Fibroblast of skin of right quadriceps (primary cell): ENCODE data around the gene ITGB1BP1.
A peak's percentile ranks its signal among the peaks of the same experiment; 100 is the strongest.

Source experiments
- DNase-seq: peaks from one replicate; pipeline ENCODE4 v3.0.0-alpha.2; 2013

The ITGB1BP1 gene, protein sequence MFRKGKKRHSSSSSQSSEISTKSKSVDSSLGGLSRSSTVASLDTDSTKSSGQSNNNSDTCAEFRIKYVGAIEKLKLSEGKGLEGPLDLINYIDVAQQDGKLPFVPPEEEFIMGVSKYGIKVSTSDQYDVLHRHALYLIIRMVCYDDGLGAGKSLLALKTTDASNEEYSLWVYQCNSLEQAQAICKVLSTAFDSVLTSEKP

DNA sequence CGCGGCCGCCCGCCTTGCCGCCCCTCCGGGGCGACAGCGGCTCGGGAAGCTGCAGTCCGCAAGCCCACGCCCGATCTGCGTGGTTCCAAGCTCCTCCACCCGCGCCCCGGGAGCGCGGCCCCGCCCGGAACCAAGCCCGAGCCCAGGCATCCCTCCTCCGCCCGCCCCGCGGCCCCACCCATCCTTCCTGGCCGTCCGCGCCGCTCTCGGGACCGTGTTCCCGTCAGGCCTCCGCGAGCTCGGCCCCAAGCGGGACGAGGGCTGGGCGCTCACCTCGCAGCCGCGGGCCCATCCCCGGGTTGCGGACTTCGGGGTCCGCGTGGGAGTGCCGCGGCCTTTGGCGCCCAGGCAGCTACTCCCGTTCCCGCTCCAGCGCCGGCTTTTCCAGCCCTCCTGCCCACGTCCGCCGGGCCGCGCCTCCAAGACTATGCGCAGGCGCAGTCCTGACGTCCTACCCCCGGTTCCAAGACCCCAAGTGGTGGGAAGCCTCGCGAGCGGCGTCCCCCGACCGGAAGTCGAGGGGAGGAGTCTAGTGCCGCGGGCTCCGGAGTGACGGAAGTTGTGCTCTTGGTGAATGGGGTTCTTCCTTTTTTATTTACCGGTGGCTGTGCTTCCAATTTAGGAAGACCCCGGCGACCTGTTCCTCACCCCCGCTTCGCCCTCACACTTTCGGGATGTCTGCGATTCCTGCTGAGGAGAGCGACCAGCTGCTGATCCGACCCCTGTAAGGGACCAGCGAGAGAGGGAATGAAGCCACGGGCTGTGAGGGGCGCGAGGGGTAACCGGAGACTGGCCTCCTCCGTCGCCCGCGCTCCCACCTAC is at the start of gene ITGB1BP1, which contains the start of gene CPSF3:
TSS of gene ITGB1BP1 (minus strand) at position 429 of the 822 bp plus-strand sequence. CDS start 4,831 bp downstream, outside the sequence.
TSS of gene CPSF3 (plus strand) at position 555 of the 822 bp plus-strand sequence. CDS start at position 675, 120 bp downstream.
- peak; percentile 98 for DNase-seq

DNA sequence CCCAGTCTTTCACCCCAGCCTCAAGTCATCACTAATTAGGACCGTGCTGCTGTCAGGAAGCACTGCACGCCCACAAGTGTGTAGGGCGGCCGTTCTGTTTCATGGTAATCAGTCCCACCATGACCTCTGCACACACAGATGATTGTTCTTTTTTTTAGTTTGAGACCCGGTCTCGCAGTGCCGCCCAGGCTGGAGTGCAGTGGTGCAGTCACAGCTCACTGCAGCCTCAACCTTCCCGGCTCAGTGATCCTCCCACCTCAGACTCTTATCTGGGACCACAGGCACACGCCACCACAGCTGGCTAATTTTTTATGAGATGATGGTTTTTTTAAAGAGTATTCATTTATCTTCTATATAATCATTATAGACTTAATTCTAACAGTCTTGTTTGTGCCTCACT is 49.2 kb upstream of the ITGB1BP1 start:
- DNase-seq, result no peak

DNA sequence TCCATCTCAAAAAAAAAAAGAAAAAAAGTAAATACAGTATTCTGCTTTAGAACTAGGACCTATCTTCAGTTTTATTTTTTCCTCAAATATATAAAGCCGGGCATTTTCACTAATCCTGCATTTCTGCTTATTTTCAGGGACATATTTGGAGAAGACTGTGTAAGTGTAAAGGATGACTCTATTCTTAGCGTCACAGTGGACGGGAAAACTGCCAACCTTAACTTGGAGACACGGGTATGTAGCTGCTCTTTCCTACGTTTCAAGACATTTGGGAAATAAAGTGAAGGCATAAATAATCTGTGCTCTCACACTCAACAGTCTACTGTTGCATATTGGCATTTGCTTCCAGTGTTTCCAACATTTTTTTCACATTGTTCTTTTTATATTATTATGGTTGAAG is 47.9 kb upstream of the ITGB1BP1 start:
- no peak for DNase-seq

DNA sequence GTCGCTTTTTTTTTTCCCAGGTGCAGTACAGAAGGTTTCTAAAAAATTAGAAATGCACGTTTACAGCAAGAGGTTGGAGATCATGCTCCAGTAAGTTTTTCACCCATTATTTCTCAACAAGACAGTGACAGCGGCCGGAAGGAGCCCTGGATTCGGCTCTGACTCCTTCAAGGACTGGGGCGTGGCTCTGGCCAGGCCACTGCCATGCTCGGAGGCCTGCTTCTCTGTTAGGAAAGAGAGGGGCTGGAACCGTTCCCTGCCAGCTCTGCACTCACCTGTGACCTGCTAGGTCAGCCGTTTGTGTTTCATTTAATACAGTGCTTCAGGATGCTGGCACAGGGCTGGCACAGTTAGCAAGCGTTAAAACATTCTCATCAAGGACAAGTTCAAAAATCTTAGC is 44.4 kb upstream of the ITGB1BP1 start:
- no peak for DNase-seq

DNA sequence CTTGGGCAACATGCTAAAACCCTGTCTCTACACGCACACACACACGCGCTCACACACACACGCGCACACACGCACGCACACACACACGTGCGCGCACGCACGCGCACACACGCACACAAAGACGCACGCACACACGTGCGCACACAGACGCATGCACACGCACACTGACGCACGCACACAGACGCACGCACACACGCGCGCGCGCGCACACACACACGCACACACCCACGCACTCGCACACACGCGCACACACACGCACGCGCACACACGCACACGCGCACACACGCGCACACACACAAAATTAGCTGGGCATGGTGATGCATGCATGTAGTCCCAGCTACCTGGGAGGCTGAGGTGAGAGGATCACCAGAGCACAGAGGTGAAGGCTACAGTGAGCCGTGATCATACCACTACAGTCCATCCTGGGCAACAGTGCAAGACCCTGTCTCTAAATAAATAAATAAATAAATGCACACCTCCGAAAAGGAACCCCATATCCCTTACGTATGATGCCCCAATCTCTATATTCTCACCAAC is 42.9 kb upstream of the ITGB1BP1 start:
- DNase-seq, result no peak

DNA sequence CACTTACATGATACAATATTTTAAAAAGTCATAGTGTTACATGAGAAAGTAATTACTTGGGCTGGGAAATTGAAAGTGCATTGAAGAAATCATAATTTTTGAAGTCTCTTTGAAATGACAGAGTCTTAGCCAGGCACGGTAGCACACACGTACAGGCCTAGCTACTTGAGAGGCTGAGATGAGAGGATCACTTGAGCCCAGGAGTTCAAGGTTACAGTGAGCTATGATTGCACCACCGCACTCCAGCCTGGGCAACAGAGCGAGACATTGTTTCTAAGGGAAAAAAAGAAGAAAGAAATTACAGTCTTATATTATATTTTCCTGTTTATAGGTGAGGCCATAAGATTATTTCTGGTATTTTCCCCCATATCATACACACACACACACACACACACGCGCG is 41.8 kb upstream of the ITGB1BP1 start:
- no peak for DNase-seq

DNA sequence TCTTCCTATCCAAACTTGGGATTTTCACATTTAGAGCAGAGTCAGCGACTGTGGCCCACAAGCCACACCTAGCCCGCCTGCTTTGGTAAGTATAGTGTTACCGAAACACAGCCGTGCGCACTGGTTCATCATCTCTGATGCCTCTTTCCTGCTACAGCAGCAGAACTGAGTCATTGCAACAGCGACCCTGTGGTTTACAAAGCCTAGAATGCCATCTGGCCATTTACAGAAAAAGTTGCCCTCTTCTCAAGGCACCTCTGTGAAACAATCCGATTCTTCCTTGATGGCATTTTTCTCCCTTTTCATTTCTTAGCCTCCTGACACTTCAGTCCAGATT is 40.3 kb upstream of the ITGB1BP1 start:
- peak; percentile 21 for DNase-seq

DNA sequence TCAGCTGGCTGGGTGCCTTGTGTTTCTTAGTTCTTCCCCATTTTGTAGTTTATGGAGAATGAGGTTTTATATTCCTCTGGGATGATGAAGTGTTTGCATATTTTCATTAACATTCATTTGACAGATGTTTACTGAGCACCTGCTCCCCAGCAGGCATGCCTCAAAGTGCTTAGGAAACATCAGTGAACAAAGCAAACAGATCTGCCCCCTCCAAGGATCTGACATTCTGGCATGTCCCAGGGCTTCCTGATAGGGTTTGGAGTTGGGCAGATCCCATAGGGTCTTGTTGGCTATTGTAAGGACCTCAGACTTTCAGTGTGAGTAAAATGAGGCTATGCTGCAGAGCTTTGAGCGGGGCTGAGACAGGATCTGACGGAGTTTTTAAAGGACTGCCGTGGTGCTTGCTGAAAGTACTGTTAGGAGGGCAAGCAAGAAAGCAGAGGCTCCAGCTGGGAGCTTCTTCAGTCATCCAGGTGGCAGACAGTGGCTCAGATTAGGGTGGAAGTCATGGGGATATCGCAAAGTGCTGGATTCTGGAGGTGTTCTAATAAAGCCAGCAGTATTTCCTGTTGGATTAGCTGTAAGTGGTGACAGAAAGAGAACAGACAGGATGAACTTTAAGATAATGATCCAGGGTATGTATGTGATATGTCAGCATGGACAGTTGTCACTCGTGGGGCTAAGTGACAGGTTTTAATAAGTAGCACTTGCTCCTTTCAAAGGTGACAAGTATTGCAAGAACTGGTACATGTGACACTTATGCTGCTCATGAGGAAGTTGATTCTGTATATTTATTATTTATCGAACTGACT is 39.8 kb upstream of the ITGB1BP1 start:
- no peak for DNase-seq

DNA sequence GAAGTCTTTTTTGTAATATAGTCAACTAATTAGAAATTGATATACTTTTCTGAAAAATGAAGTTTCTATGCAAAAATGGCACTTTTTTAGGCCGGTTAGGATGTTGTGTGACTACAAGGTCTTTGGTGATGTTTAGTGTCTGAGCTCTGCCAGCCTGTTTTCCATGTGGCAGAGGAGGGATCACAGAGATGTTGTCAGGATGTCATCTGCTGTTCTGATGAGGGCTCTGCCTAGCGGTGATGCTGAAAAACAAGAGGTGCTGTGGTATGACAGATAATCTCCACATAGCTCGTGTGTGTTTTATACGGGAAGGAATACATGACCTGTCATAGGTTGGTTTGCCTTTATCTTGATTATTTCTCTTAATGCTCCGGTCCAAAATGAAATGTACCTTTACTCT is 39.0 kb upstream of the ITGB1BP1 start:
- no peak for DNase-seq

DNA sequence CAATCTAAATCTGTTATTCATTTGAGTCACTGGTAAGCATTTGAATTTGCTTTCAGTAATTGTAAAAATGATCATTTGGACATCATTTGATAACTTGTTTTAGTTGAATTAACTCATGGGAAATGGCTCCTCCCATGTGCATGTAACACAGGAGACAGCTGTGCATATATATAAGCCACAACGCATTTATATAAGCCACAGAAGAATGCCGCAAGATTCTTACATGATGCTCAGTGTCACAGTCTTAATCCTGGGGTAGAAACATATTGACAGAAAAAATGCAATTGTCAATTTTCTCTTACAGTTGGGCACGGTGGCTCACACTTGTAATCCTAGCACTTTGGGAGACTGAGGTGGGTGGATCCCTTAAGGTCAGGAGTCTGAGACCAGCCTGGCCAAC is 37.8 kb upstream of the ITGB1BP1 start:
- no peak for DNase-seq

DNA sequence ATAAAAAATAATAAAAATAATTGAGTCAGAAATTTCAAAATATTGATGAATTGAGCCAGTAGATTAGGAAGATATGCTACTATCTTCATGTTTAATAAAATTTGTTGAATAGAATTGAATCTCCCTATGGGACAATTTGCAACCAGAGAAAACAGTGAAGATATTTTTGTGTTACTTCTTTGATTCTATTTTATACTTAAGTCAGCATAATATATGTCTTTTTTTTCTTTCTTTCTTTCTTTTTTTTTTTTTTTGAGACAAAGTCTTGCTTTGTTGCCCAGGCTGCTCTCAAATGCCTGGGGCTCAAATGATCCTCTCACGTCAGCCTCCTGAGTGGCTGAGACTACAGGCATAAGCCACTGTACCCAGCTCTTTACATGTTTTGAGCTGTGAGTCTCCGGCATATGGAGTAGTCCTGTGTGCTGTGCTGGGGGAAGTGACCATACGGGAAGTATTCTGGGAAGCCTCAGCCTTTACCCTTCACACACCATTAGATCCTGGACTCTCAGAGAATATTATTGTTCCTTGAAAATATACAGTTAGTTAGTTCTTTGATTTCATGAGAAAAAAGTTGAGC is 37.2 kb upstream of the ITGB1BP1 start:
- no peak for DNase-seq

DNA sequence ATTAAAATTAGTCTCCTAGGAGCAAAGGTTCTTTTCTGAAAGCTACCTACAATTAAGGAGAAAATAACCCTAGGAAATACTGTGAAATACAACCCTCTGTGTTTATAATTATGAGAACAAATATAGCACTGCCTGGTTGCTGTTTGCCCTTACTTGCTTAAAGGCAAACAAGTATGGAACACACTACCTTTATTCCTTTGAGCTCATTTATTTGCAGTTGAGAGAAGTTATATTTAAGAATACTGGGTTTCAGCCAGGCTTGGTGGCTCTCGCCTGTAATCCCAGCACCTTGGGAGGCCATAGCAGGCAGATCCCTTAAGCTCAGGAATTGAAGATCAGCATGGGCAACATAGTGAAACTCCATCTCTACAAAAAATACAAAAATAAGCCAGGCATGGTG is 27.9 kb upstream of the ITGB1BP1 start:
- no peak for DNase-seq

DNA sequence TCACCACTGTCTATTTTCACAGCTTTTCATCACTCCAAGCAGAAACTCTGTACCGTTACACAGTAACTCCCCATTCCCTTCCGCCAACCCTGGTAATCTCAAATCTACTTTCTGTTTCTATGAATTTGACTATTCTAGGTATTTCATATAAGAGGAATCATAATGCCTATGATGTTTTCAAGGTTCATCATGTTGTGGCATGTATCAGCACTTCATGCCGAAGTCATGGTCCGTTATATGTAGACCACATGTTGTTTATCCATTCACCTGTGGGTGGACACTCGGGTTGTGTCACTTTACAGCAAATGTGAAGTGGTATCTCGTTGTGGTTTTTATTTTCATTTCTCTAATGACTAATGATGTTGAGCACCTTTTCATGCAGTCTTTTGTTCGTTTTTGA is 21.8 kb upstream of the ITGB1BP1 start:
- DNase-seq, result no peak

DNA sequence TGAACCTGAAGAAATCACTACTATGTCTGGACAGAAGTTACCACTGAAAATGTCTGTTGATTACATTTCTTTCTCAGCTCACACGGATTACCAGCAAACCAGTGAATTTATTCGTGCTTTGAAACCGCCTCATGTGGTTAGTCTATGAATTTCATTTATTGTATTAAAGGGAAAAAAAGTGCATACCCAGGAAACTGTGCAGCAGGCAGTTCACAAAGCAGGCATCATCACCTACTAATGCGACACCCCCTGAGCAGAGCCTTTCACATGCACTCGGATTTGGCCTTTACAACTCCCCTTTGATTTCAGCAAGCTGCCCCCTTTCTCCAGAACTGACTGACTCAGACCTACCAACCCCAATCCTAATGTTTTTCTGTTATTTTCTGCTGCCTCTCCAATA is 20.2 kb upstream of the ITGB1BP1 start:
- no peak for DNase-seq

DNA sequence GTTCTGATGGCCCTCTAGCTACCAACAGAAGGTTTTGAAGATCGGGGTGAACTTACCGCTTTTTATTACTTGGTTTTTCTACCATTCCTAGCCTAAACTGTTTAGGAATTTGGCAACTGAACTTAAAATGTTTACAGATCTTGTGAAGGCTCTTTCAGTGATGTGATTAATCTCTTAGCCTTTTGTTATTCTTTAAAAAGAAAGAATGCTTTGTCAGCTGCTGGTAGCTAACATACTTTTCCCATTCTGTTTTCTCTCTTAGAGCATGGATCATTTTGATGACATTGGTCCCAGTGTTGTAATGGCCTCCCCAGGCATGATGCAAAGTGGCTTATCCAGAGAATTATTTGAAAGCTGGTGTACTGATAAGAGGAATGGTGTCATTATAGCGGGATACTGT is 18.2 kb upstream of the ITGB1BP1 start:
- no peak for DNase-seq

DNA sequence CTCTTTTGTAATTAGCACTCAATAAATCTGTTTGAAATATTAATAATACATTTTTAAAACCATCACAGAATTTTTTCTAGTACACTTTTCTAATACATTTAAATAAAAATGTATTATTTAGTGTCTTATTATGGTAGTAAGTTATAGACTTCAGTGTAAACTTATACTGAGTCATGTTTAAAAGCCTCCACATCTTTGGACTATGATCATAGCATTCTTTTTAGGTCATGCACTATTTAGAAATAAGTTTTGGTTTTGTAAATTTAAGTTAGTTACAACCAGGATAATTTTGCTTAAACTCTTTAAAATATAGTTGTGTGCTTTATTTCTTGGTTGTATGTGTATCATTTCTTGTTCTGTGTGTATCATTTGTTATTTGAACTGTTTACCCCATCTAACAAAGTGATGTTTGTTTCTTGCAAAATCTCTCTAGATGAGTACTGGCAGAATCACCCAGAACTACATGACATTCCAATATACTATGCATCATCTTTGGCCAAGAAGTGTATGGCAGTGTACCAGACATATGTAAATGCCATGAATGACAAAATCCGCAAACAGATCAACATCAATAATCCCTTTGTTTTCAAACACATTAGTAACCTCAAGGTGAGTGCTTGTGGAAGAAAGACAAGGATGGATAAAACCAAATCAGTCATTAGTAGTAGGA is 16.9 kb upstream of the ITGB1BP1 start:
- DNase-seq, result peak; percentile 55

DNA sequence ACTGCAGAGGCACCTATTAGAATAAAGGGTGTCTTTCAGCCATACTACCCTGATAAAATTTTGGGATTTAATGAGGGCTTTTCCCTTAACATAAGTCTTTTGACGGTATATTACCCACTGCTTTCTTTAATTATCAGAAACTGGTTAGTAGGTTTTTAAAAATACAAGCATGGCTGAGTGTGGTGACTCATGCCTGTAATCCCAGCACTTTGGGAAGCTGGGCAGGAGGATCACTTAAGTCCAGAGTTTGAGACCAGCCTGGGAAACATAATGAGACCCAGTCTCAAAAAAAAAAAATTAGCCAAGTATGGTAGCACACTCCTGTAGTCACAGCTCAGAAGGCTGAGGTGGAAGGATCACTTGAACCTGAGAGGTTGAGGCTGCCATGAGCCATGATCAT is 16.2 kb upstream of the ITGB1BP1 start:
- DNase-seq, result no peak

DNA sequence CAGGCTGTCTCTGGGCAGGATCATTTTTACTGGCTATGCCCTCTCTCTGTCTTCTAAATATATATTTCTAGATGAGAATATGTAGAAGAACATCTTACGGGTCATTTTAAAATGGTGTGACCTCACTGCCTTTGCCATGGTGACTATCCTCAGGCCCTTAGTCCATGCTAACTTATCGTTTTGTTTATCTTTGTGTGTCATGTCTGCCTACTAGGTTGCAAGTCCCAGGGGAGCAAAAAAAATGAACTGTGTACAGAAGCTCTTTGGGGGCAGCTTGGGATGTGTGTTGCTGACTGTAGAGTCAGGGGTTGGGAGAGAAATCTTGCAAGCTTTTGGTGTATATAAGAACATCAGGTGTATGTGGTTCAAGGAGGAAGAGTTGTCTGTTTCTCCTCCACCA is 11.2 kb upstream of the ITGB1BP1 start:
- DNase-seq, result no peak

DNA sequence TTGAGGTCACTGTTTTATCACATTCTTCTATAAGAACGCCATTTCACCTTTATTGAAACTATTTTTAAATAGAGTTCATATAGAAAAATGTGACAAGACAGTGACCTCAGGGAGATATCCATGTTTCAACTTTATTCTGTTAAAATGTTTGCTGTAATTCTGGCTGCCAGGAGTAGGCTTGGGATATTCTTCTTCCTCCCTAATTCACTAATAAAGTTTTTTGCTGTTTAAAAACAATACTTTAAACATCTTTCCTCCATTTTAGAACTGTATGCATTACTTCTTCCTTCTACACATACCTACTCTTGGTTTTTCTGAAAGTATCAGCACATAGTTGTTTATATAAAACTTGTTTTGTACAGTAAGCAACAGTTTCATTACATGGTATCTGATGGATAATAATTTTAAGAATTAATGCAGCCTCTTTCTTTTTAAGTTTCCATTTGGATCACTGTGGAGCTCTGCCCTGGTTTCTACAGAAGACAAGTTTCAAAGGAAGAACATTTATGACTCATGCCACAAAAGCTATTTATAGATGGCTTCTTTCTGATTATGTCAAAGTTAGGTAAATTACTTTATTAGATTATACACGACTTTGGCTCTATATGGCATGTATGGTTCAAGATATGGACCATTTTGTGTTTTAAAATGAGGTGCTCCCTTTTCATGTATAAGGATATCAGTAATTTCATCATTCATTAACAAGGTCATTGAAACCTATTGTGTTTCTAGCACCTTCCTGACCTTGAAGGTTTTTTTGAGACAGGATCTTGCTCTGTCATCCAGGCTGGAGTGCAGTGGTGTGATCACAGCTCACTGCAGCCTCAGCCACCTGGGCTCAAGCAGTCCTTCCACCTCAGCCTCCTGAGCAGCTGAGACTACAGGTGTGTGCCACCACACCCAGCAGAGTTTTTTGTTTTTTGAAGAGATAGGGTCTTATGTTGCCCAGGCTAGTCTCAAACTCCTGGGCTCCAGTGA is 7.3 kb upstream of the ITGB1BP1 start:
- DNase-seq, result no peak

DNA sequence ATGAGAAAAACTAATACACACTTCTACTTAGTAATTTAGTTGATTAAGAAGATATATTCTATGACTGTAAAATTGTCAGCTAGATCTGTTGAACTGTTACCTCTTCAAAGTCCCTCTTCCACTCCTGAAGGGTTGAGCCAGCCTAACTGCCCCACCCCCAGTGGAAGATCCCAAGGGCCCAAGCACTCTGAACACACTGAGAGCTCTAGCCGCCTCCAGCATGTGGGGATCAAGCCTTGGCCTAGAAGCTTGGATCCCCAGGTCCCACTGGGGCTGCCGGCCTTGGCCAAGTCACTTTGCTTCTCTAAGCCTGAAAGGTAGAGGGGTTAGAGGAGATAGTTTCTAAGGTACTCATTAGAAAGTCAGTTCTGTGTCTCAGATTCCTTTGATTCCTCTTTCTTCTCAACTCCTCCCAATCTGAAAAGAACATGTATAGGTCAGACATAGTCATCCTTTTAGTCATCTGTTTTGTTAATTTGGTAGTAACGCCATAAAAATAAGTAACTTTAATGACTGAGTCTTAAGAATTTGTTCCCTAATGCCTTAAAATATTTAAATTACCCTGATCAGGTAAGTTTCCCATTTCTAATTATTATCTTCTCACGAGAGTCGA is 5.7 kb upstream of the ITGB1BP1 start:
- DNase-seq, result no peak
